Mesothelial cell of epicardium (in vitro differentiated cells): Measurements from ENCODE around the gene YARS1. TPM values are rescaled to one million over a fixed set of nuclear protein-coding genes. Genes with fewer than 3 reads are reported as not detected.

ENCODE experiments used
- DNase-seq, 2 experiments: peaks; one replicate each; pipeline ENCODE4 v3.0.0; 2021; ENCODE audit warnings: low spot score in 2 of 2; ENCODE audit not compliant: unreplicated experiment in 2 of 2
- H3K27ac Mint-ChIP-seq: 2 replicates; pipeline ENCODE4 v1.8.0; 2021; ENCODE audit warnings: mixed read lengths
- H3K27me3 Mint-ChIP-seq: 2 replicates; pipeline ENCODE4 v1.8.0; 2021; ENCODE audit warnings: low read depth, mixed read lengths
- H3K36me3 Mint-ChIP-seq: 2 replicates; pipeline ENCODE4 v1.8.0; 2021; ENCODE audit warnings: mixed read lengths
- H3K4me1 Mint-ChIP-seq: 2 replicates; pipeline ENCODE4 v1.8.0; 2021; ENCODE audit warnings: mixed read lengths
- H3K4me3 Mint-ChIP-seq: 2 replicates; pipeline ENCODE4 v1.8.0; 2021; ENCODE audit warnings: mild to moderate bottlenecking, moderate library complexity, mixed read lengths
- H3K9me3 Mint-ChIP-seq: 2 replicates; pipeline ENCODE4 v1.8.0; 2021; ENCODE audit warnings: mixed read lengths
- CTCF ChIP-seq: fragments of 200-600 bp; sonication (generic); IDR thresholded peaks from one replicate; pipeline ENCODE4 v1.5.0; 2021; ENCODE audit warnings: antibody characterized with exemption; ENCODE audit not compliant: unreplicated experiment
- total RNA-seq: library from RNA; stranded (reverse); gene quantifications from 3 replicates; pipeline ENCODE4 v1.2.1, GENCODE V29; 2021

The YARS1 gene
- total RNA-seq, 1 donor from 2014 or later, result 101 TPM

- no peaks in the 10 kb centered on the region for H3K27me3 Mint-ChIP-seq
- H3K4me1 Mint-ChIP-seq, result peaks cover 33% of the 10 kb centered on the region
- H3K27ac Mint-ChIP-seq, result peak overlapping the region; percentile 54
- H3K9me3 Mint-ChIP-seq, result no peaks in the 10 kb centered on the region
- peak; percentile 66 to 89 for DNase-seq
- peaks cover 25% of the 10 kb centered on the region for H3K36me3 Mint-ChIP-seq
- TF ChIP-seq CTCF, result peak; percentile 92
- no peak overlapping the region for H3K4me3 Mint-ChIP-seq
These were observed 44.0 kb downstream of the YARS1 start for GRCh38 chr1:32773018-32773763.

DNA sequence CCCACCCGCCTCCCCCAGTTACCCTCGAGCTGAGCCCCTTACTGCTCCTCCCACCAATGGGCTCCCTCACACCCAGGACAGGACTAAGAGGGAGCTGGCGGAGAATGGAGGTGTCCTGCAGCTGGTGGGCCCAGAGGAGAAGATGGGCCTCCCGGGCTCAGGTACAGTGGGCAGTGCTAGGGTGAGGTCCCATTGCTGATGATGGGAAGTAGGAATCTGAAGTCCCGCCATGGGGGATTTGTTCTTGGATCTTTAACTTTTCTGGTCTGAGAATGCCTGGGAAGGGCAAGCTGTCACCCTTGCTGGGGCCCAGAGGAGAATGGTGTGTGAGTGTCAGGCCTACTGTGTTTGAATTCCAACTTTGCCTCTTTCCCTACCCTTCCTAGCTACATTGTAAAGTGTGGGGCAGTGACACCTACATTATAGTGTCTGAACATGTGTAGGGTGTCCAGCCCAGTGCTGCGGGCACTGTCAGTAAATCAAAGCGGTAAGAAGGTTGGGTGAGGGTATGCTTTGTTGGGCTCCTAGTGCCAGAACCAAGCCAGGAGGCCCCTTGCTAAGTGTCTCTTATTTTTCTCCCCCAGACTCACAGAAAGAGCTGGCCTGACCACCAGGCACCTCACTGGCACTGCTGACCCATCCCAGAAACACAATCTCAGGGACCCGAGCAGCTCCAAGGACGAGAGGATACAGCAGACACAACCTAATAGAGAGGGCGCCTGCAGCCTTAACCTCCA, 44.7 kb downstream of the YARS1 start:
- DNase-seq, result no peak
- Mint-ChIP-seq H3K4me1 (peaks cover 40% of the 10 kb centered on the region), H3K27ac (peak overlapping the region; percentile 54), H3K4me3 (no peak overlapping the region), H3K36me3 (peaks cover 18% of the 10 kb centered on the region), H3K27me3 (no peaks in the 10 kb centered on the region), H3K9me3 (no peaks in the 10 kb centered on the region)
- no peak for TF ChIP-seq CTCF

DNA sequence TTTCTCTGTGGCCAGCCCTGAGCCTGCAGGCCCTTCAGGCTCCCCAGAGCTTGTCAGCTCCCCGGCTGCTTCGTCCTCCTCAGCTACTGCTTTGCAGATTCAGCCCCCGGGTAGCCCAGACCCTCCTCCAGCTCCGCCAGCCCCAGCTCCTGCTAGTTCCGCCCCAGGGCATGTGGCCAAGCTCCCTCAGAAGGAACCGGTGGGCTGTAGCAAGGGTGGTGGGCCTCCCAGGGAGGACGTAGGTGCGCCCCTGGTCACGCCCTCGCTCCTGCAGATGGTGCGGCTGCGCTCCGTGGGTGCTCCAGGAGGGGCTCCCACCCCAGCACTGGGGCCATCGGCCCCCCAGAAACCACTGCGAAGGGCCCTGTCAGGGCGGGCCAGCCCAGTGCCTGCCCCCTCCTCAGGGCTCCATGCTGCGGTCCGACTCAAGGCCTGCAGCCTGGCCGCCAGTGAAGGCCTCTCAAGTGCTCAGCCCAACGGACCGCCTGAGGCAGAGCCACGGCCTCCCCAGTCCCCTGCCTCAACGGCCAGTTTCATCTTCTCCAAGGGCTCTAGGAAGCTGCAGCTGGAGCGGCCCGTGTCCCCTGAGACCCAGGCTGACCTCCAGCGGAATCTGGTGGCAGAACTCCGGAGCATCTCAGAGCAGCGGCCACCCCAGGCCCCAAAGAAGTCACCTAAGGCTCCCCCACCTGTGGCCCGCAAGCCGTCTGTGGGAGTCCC, 45.4 kb downstream of the YARS1 start:
- TF ChIP-seq CTCF, result no peak
- peaks cover 47% of the 10 kb centered on the region for H3K4me1 Mint-ChIP-seq
- no peaks in the 10 kb centered on the region for H3K9me3 Mint-ChIP-seq
- DNase-seq, result peak in 1 of 2 experiments; percentile 69
- H3K27me3 Mint-ChIP-seq, result no peaks in the 10 kb centered on the region
- H3K4me3 Mint-ChIP-seq, result no peak overlapping the region
- no peak overlapping the region for H3K27ac Mint-ChIP-seq
- H3K36me3 Mint-ChIP-seq, result peaks cover 18% of the 10 kb centered on the region

GRCh38 chr1:32770741-32771548, 46.2 kb downstream of the YARS1 start:
- Mint-ChIP-seq H3K36me3 (peaks cover 18% of the 10 kb centered on the region), H3K27me3 (no peaks in the 10 kb centered on the region), H3K4me3 (no peak overlapping the region), H3K27ac (peak overlapping the region; percentile 79), H3K4me1 (peaks cover 55% of the 10 kb centered on the region), H3K9me3 (no peaks in the 10 kb centered on the region)
- no peak for TF ChIP-seq CTCF
- DNase-seq, result no peak

DNA sequence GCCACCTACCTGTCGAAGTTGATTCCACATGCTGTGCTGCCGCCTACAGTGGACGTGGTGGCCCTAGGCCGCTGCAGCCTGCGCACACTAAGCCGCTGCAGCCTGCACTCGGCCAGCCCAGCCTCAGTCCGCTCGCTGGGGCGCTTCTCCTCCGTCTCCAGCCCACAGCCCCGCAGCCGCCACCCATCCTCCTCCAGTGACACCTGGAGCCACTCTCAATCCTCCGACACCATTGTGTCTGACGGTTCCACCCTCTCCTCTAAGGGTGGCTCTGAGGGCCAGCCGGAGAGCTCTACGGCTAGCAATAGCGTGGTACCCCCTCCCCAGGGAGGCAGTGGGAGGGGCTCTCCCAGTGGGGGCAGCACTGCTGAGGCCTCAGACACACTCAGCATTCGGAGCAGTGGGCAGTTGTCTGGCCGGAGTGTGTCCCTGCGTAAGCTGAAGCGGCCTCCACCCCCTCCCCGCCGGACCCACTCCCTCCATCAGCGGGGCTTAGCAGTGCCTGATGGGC, 46.9 kb downstream of the YARS1 start:
- Mint-ChIP-seq H3K4me3 (no peak overlapping the region), H3K27ac (peak overlapping the region; percentile 34), H3K27me3 (no peaks in the 10 kb centered on the region), H3K9me3 (no peaks in the 10 kb centered on the region), H3K4me1 (peaks cover 55% of the 10 kb centered on the region), H3K36me3 (peaks cover 12% of the 10 kb centered on the region)
- DNase-seq, result no peak
- TF ChIP-seq CTCF, result no peak
